GM19452 (cell line): Measurements from ENCODE around the gene KAT6B.

Experiments
- ATAC-seq: cut with Tn5 transposase; IDR thresholded peaks from one replicate; pipeline ENCODE4 v1.9.1; 2021; ENCODE audit not compliant: unreplicated experiment

The KAT6B gene

DNA sequence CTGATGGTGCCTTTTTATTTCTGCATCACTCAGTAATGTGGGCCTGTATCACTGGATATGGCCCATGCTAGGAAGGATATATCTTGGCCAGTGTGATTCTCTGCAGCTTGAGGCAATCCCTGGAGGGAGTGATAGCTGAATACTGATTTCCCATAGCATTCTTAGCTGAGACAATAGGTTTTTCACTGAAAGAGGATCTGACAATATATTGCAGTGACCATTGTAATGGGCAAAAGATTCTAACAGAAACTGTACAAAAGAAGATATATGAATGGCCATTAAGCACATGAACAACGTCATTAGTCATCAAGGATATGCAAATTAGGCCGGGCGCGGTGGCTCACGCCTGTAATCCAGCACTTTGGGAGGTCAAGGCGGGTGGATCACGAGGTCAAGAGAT is 117.8 kb downstream of the KAT6B start:
- ATAC-seq: no peak

DNA sequence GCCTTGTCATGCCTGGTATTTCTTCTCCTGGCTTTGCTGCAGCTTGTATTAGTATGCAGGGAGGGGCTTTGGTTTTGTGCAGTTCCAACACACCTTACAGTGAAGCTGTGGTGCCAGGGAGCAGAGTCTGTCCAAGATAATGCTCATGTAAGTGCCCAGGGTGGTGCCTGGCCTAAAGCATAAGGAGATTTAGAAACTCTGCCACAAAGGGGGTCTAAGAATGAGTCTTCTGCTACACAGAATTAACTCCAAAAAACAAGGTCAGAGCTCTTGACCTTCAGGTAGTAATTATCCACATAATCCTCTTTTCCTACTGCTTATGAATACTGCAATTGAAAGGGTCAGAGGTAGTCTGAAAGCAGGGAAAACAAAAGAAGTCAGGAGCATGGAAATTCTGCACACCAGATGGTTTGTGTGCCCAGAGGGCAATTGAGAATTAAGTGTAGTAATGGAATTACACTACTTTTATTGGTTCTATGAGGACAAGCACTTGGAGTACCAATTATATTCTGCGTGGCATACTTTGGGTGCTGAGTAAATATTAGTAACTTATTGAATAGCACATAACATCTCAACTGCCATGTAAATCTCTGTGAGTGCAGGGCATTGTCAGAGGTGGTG is 121.5 kb downstream of the KAT6B start:
- no peak for ATAC-seq

DNA sequence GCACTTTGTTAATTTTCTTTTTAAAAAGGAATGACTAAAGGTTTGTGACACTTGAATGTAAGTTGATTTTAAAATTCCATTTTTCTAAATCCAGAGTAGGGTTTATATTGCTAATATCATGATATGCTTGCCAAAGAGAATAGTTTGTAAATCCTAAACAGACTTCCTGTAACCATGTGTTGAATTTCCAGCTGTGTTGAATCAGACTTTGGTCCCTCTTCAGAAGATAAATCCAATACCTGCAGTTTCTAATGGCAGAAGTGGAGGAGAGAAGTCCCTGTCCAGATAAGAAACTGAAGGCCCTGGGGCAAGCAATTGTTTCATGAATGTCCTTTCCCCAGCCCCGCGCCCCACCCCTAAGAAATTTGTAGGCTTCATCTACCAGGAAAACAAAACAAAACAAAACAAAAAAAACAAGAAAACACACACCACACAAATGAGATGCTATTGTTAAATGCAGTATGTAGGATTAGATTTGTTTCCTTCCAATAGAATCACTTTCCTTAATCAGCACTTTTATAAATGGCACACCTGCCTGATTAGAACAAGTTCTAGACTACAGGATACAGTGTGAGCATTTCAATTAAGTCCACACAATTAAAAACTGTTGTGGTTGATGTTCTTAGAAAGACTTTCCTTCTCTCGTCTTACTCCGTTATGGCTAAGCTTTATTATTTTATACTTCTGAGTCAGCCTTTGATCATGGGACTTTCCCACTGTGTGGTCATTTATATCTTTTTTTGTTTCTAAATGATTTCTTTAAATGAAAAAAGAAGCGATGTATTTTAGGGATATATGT is 122.8 kb downstream of the KAT6B start:
- ATAC-seq: no peak

DNA sequence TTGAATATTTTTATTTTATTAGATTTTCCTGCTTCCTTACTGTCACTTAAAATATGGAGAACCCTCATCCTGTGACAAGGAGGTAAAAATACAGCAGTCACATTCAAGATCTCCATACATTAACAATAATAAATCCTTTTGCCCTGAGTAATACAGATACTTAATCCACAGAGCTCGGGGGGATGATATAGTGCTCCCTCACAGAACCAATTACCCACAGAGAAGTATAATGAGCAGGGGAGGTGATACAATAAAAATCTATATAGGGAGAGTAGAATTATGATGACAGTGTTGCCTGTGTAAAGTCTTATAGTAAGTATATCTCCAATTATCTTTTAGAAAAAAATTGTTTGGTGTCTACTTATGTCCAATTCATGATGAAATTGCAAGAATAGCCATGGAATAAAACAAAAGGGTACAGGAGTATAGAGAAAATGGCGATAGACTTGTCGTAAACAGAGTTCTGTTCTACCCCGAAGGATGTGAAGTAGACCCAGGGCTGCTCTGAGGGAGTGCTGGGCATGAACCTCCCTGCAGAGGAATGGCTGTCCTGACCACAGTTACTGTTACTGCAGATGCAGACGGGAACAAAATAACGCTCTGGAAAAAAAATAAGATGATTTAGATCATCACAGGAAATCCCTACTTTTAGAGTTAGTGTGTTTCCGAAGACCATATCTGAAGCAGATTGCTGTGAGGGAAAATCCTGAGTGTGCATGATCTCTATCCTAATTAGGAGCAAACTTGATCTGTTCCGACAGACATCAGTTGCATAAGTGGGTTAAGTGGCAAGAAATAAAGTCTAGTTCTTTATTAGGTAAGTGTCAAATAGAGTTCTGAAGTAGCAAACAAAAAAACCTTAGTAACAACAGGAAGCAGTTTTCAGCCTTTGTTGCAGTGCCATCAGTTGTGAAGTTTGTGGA is 123.7 kb downstream of the KAT6B start:
- ATAC-seq: no peak

DNA sequence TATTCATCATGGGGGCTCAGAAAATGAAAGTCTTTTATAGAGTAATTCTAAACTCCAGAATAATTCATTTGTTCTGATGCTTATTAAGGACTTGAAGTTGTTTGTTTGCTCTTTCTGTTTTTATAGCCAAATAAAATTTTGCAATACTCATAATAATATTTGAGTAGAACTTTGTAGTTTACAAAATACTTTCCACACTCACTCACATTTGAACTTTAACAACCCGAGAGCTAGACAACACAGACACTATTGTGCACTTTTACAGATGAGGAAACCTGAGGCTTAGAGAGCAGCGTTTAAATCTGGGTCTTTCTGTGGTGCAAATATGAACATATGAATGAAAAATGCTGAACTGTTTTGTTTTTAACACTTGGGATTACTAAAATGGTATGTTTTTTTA is 126.8 kb downstream of the KAT6B start:
- ATAC-seq: no peak

DNA sequence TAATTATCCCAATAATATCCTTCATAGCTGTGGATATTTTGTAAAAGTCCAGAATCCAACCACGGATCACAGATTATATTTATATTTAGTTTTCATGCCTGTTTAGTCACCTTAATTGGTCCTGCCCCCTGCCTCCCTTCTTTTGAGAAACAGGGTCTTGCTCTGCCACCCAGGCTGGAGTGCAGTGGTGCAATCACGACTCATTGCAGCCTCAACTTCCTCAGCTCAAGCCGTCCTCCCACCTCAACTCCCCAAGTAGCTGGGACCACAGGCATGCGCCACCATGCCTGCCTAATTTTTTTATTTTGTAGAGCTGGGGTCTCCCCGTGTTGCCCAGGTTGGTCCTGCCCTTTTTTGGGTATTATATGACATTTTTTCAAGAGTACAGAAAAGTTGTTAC is 129.4 kb downstream of the KAT6B start:
- ATAC-seq: no peak

DNA sequence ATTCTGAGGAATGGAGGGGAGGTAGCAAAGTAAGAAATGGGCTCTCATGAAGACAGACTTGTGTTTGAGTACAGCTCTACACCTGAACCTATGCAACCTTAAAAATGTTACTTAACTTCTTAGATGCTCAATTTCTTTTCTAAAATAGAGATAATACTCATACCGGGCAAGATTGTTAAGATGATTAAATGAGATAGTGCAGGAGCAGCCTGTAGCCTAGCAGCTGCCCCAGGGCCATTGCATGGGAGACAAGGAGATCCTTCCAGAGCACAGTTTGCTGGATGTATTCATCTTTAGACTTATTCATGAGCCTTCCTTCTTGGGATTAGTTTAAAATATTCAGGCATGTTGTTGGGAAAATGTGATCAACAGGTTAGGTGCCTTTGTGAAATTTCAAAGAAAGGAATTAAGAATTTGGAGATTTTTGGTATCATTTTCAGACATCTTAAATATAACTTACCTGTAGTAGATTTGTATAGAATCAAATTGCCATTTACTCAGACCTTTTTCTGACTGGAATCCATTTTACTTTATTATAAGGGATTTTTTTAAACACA is 130.2 kb downstream of the KAT6B start:
- ATAC-seq: no peak

DNA sequence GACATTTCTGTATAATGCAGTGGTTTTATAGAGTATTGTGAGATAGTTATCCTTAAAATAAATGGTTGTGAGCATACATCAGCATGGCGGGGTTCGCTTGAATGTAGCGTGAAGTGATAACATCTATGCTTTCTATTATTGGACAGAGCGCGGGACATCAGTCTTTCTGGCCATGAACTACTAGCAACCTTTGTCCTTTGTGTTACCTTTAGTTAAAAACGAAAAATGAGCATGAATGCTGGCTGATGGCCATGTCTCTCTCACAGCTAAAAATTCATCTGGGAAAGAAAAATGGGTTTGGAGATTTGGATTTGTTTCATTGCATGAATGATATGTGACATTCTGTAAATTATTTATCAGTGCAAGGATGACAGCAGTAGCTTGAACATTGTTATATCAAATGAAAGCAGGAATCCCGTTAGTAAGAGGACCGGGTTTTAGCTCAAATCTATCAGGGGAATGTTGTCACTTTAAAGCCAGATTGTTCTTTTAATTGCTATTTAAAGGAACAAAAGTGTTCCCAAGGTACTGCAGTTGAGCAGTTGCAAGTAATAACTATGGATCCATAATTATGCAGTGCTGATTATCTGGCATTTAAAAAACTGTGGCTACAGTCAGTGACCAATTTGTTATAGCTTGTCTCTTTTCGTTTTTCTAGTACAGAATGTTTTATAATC is 131.0 kb downstream of the KAT6B start:
- ATAC-seq: no peak

DNA sequence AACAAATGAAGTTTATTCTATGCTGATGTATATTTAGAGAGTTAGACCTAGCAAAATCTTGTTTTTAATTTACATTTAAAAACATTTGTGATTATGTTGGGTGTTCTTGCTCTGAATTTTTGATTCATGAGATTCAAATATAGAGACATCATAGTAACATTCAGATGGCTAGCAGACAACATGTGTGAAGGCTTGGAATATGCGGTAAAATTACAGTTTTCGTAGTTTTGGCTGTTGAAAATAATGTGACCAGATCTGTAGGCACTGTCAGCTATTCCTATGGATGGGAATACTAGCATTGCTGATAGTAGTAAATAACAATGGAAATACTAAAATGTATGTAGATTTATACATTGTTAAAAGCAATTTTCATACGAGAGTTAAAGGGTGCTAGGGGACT is 131.9 kb downstream of the KAT6B start:
- ATAC-seq: no peak

DNA sequence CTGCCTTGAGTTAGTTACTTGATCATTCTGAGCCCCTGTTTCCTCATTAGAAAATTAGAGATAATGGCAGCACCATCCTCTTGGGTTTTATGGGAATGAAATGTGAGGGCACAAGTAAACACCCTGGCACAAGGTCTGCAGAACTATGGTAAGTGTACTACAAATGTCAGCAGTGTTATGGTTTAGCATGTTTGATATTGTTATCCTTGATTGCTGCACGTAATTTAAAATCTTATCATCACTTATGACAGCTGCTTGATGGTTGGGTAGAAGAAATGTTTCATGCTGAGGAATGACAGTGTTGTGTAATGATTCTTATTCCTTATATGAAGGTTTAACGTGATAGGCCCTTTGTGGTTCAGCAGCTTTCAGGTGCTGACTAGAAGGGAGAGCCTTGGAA is 134.3 kb downstream of the KAT6B start:
- ATAC-seq: no peak

DNA sequence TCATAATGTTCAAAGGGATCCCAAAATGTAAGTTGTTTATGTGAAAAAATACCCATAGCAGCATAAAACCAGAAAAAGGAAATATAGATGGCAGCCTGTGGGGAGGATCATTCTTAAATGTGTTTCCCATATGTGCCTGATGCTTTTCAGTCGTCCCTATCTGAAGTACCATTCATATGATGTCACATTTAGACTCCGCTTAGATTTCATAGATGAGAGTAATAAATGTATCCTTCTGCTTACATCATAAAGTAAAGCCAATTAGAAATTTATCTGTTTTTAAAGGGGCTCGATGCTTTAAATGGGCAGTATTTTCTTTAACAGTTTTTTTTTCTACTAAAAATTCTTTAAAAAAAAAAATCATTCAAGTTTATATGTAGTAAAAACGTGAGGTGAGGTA is 136.1 kb downstream of the KAT6B start:
- no peak for ATAC-seq

DNA sequence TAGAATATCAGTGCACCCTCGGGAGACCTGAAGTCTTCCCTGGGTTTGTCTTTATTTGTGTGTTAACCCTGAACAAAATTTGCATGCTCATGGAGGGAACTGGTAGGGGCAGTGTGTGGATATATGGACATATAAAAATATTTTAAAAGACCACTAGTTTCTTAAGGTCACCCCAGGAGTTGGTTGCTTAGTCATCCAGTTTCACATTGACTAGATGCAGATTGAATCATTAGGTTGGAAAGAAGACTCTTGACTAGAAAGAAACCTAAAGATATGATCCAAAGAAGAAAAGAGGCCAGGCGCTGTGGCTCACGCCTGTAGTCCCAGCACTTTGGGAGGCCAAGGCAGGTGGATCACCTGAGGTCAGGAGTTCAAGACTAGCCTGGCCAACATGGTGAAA is 137.1 kb downstream of the KAT6B start:
- ATAC-seq: peak; percentile 63

DNA sequence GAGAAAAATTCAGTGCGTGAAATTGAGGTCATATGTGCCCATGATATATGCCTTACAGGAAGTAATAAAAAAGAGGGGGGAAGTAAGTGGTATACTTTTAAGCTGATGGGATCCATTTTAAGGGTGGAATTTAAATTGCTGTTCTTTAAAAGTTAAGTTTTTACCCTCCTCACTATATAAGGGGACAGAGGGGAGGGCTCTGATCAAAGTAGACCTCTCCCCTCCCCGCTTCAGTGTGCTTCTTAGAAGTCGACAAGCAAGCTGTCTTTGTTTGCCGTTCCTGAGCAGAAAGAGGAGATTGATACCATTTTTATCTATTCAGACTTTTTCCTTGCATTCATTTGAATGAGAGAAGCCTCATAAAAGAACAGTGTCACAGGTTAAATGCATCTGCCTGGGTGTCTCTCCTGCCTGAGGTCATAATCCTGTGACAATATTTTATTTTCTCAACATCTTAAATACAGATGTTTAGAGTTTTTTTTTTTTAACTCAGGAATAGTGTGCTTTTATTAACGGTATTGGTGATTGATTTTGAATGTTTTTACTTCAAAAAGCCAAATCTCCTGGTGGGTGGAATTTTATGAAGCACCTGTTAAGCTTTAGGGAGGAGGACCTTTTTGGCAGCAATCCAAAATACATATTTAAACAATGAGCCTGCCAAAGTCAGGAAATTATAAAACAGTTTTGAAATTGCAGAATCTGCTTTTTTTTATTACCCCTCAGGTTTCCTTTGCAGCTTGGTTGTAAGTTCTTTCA is 141.7 kb downstream of the KAT6B start:
- no peak for ATAC-seq

DNA sequence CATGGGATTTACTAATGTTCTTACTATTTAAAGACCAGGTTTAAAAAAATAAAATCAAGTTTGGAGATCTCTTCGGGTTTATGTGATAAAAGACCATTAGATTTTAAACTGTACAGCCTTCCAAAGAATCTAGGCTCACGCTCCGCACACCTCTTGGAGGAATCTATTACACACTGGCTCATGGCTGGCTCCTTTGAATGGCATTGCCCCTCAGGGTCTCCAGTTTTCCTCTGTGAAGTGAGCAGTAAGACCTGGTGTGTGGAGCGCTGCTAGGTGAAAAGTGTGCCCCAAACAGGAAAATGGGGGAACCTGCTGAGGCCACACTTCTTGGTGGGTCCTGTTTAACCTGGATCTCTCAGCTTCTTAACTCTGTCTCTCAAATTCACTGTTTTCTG is 142.3 kb downstream of the KAT6B start:
- no peak for ATAC-seq

DNA sequence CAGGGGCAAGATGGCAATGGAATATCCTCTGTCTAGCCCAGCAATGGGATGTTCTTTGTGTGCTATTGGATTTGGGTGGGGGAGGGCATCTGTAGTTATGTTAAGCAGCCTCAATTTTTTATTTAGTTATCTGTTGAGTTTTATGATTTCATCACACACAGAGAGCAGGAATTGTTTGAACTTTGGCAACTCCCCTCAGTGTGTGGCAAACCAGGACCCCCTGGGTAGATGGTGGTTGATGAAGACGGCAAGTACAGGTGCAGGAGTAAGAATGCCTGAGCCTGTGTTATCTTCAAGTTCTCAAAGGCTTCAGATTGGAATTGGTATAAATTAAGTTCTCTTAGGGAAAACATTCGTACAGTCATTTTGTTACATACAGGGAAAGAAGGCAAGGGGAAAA is 142.7 kb downstream of the KAT6B start:
- no peak for ATAC-seq

DNA sequence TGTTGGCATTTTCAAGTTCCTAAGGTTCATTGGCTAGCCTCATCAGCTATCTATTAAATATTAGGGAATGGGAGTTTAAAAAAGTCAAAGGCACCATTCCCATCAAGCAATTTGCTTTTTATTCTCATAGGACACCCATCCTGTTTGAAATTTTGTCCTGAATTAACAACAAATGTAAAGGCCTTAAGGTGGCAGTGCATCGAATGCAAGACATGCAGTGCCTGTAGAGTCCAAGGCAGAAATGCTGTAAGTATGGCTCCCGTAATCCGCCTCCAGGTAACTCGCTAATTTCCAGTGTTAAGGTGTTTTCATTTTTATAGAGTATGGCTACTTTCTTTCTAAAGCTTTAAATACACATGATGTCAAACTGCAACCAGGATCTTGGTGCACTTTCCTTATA is 143.1 kb downstream of the KAT6B start:
- ATAC-seq: no peak

DNA sequence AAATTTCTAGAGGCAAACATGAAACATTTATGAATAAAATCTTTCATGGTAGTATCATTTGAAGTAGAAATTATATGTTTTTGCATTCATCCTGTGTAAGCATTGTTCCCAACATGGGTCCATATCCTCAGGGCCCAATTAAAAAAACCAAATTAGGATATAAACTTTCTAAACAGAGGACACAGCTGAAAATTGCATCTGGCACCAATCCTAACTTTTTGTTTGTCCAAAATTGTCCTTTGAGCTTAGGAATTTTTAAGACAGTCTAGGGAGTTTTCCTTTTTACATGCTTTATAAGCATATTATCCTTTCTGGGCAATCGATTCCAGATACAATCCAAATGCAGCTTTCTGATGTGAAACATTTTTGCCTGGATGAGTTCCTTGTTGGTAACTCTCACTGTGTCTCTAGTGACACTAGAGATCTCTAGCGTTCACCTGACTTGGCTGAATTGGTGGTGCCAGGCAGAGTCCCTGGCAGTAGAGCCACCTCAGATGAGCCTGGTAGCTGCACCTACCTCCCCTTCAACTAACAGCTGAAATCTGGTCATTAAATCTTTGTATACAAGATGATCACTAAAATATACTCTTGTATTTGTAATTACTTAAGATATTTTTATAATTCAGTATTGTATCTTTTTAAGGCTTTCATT is 147.5 kb downstream of the KAT6B start:
- no peak for ATAC-seq

DNA sequence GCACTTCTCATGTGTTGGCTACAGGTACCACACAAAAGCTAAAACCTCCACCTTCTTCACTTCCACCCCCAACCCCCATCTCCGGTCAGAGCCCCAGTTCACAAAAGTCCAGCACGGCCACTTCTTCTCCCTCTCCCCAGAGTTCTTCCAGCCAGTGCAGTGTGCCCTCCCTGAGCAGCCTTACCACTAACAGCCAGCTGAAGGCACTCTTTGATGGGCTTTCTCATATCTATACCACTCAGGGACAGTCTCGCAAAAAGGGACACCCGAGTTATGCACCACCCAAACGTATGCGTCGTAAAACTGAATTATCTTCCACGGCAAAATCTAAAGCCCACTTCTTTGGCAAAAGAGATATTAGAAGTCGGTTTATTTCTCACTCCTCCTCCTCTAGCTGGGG is 149.4 kb downstream of the KAT6B start:
- ATAC-seq: no peak

DNA sequence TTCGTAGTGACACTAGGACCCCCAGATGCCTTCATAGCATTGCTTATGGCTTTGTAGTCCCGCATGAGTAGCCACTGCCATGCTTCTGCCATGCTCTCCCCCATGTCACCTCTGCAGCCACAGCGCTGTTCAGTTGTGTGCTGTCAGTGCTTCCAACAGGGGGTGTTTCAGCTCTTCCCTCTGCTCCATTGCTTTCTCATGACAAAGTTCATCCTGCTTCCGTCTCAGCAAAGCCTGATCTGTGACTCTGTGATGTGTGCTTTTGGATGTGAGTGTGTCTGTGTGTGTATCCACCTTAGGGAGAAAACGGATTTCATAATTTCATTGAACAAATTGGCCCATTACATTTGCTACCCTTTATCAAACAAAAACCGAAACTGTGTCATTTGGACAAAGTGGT is 150.2 kb downstream of the KAT6B start:
- ATAC-seq: no peak

DNA sequence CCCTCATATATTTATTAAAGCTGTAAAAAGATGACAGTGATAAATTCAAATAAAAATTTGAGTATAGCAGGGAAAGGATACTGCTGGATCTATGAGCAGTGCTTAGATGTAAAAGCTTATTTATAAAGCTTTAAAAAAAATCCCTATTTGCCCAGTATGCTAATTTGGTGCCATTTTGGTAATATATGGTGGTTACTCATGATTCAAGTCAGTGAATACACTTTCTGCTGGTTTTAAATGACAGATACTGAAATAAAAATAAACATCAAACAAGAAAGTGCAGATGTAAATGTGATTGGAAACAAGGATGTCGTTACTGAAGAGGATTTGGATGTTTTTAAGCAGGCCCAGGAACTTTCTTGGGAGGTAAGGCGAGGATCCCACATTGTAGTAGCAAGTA is 150.7 kb downstream of the KAT6B start:
- no peak for ATAC-seq
